CD14-positive monocyte (primary cell): ENCODE results near the gene CCT6A. TPM values are rescaled to one million over a fixed set of nuclear protein-coding genes. Genes with fewer than 3 reads are reported as not detected.

ENCODE experiments used
- DNase-seq, 3 donors: peaks; one replicate each; pipeline ENCODE4 v3.0.0-alpha.2; 2011 to 2022
- H2AFZ ChIP-seq: 2 replicates; pipeline ENCODE4 v1.6.0; 2012; ENCODE audit warnings: mild to moderate bottlenecking, low read depth, low read length, inconsistent platforms; ENCODE audit not compliant: insufficient read depth, poor library complexity, severe bottlenecking
- H3K27ac ChIP-seq, 2 donors: 1 replicate in 1 of 2; 2 replicates in 1 of 2; pipeline ENCODE4 v1.5.1; 2012 to 2013; ENCODE audit warnings: low read length in 2 of 2, control low read depth in 1 of 2, inconsistent platforms in 1 of 2, low read depth in 1 of 2, mild to moderate bottlenecking in 1 of 2
- H3K27me3 ChIP-seq, 2 donors: one replicate each; pipeline versions ENCODE4 v1.6.0 to v1.6.1; 2011 to 2013; ENCODE audit warnings: low read length in 2 of 2; ENCODE audit not compliant: control insufficient read depth in 2 of 2, insufficient read depth in 2 of 2
- H3K36me3 ChIP-seq, 2 donors: replicated peaks in 1 of 2; 1 replicate in 1 of 2; 2 replicates in 1 of 2; pipeline versions ENCODE4 v1.5.1 to v1.6.1; 2012 to 2013; ENCODE audit warnings: low read length in 2 of 2, control low read depth in 1 of 2, inconsistent platforms in 1 of 2, mild to moderate bottlenecking in 1 of 2; ENCODE audit not compliant: insufficient read depth in 2 of 2, control insufficient read depth in 1 of 2
- H3K4me1 ChIP-seq, 2 donors: 1 replicate in 1 of 2; 2 replicates in 1 of 2; pipeline versions ENCODE4 v1.5.1 to v1.6.1; 2012 to 2013; ENCODE audit warnings: low read length in 2 of 2, control low read depth in 1 of 2, inconsistent platforms in 1 of 2, mild to moderate bottlenecking in 1 of 2, moderate library complexity in 1 of 2; ENCODE audit not compliant: insufficient read depth in 2 of 2, control insufficient read depth in 1 of 2
- H3K4me2 ChIP-seq: replicated peaks from 2 replicates; pipeline ENCODE3; 2012; ENCODE audit warnings: low read length, moderate library complexity, mild to moderate bottlenecking; ENCODE audit not compliant: poor library complexity, severe bottlenecking; ENCODE audit errors: extremely low read depth
- H3K4me3 ChIP-seq, 3 experiments: fragments of 200-600 bp in 1 of 3; sonication (generic) in 1 of 3; replicated peaks in 1 of 3; 1 replicate in 2 of 3; 2 replicates in 1 of 3; pipeline ENCODE4 v1.5.1; 2011 to 2013; ENCODE audit warnings: low read length in 3 of 3, mild to moderate bottlenecking in 3 of 3, control low read depth in 2 of 3, low read depth in 2 of 3, inconsistent platforms in 1 of 3, moderate library complexity in 1 of 3
- H3K79me2 ChIP-seq: 2 replicates; pipeline ENCODE4 v1.6.0; 2012; ENCODE audit warnings: mild to moderate bottlenecking, control low read depth, inconsistent platforms, low read length, moderate library complexity; ENCODE audit not compliant: insufficient read depth
- H3K9ac ChIP-seq: 2 replicates; pipeline ENCODE4 v1.6.0; 2017; ENCODE audit warnings: low read length, mild to moderate bottlenecking; ENCODE audit not compliant: insufficient read depth, poor library complexity, severe bottlenecking
- H3K9me3 ChIP-seq, 2 donors: replicated peaks in 1 of 2; 1 replicate in 1 of 2; 2 replicates in 1 of 2; pipeline versions ENCODE4 v1.5.1 to v1.6.1; 2012 to 2013; ENCODE audit warnings: low read length in 2 of 2, control low read depth in 1 of 2; ENCODE audit not compliant: control insufficient read depth in 1 of 2, insufficient read depth in 1 of 2
- H4K20me1 ChIP-seq: 2 replicates; pipeline ENCODE4 v1.6.0; 2012; ENCODE audit warnings: mild to moderate bottlenecking, low read length, control low read depth, moderate library complexity; ENCODE audit not compliant: insufficient read depth
- H3K27ac Mint-ChIP-seq, 7 donors: one replicate each; pipeline ENCODE4 v1.8.0; 2020; ENCODE audit warnings: mild to moderate bottlenecking in 7 of 7, mixed read lengths in 7 of 7, moderate library complexity in 6 of 7, inconsistent platforms in 2 of 7
- H3K27me3 Mint-ChIP-seq, 3 donors: one replicate each; pipeline ENCODE4 v1.8.0; 2021 to 2022; ENCODE audit warnings: low read depth in 3 of 3, mild to moderate bottlenecking in 3 of 3, mixed read lengths in 3 of 3, moderate library complexity in 3 of 3, inconsistent platforms in 1 of 3
- H3K36me3 Mint-ChIP-seq, 2 donors: one replicate each; pipeline ENCODE4 v1.8.0; 2020; ENCODE audit warnings: mixed read lengths in 2 of 2, inconsistent platforms in 1 of 2, mild to moderate bottlenecking in 1 of 2
- H3K4me1 Mint-ChIP-seq: one replicate; pipeline ENCODE4 v1.8.0; 2020; ENCODE audit warnings: mild to moderate bottlenecking, mixed read lengths
- H3K4me3 Mint-ChIP-seq, 2 donors: one replicate each; pipeline ENCODE4 v1.8.0; 2020; ENCODE audit warnings: mild to moderate bottlenecking in 2 of 2, mixed read lengths in 2 of 2, moderate library complexity in 1 of 2
- H3K9me3 Mint-ChIP-seq, 7 donors: one replicate each; pipeline ENCODE4 v1.8.0; 2020 to 2022; ENCODE audit warnings: mixed read lengths in 7 of 7, mild to moderate bottlenecking in 6 of 7, moderate library complexity in 6 of 7, inconsistent platforms in 2 of 7
- WGBS: methylation state at CpG from one replicate; pipeline ENCODE4 v1.1.5; 2013; ENCODE audit warnings: missing lambda C conversion rate; ENCODE audit not compliant: insufficient coverage; 5-methylcytosine and 5-hydroxymethylcytosine counted together
- intact Hi-C, 2 donors: fragments of 100-400 bp; cut with micrococcal nuclease; formaldehyde crosslinking; loops; one replicate each; pipeline versions ENCODE4 v1.15.0 to v1.15.1; 2023
- polyA plus RNA-seq, 3 donors: library from polyadenylated mRNA; depleted of rRNA in 1 of 3; unstranded in 2 of 3; stranded (reverse) in 1 of 3; fragments of 300-500 nt in 2 of 3; fragments of >200 nt in 1 of 3; fragmentation: Illumina TruSeq in 2 of 3; gene quantifications; 1 replicate in 2 of 3; 2 replicates in 1 of 3; pipeline ENCODE4 v1.2.3, GENCODE V29; 2012 to 2021
- TF ChIP-seq, protein P1 (sequence below): fragments of 200-600 bp; IDR thresholded peaks from one replicate; pipeline ENCODE4 v1.8.0; 2022; ENCODE audit warnings: antibody characterized with exemption, mild to moderate bottlenecking

The CCT6A gene
- polyA plus RNA-seq, 3 donors: 62.3 to 81.4 (median 63.3) TPM

DNA sequence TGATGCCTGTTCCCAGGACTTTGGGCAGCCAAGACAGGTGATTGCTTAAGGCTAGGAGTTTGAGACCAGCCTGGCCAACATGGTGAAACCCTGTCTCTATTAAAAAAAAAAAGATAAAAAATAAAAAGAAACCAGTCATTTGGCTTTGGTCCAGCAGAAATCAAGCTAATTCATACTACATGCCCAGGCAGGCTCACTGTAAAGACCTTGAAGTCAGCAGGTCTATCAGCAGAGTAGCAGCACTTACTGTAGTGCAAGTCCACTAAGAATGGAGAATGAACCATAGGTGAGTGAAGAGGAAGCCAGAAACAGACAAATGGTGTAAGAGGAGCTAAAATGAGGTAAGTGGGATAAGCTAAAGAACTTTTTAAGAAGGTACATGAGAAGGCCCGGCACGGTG is 25.0 kb upstream of the CCT6A start:
- H3K4me3 Mint-ChIP-seq: no peak overlapping the region
- TF ChIP-seq, protein P1, sequence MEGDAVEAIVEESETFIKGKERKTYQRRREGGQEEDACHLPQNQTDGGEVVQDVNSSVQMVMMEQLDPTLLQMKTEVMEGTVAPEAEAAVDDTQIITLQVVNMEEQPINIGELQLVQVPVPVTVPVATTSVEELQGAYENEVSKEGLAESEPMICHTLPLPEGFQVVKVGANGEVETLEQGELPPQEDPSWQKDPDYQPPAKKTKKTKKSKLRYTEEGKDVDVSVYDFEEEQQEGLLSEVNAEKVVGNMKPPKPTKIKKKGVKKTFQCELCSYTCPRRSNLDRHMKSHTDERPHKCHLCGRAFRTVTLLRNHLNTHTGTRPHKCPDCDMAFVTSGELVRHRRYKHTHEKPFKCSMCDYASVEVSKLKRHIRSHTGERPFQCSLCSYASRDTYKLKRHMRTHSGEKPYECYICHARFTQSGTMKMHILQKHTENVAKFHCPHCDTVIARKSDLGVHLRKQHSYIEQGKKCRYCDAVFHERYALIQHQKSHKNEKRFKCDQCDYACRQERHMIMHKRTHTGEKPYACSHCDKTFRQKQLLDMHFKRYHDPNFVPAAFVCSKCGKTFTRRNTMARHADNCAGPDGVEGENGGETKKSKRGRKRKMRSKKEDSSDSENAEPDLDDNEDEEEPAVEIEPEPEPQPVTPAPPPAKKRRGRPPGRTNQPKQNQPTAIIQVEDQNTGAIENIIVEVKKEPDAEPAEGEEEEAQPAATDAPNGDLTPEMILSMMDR: no peak
- Histone ChIP-seq H3K9ac (no peak overlapping the region), H3K9me3 (no peaks in the 10 kb centered on the region), H3K4me2 (no peak overlapping the region), H3K4me1 (no peaks in the 10 kb centered on the region), H3K79me2 (no peaks in the 10 kb centered on the region), H3K4me3 (no peak overlapping the region), H2AFZ (no peak overlapping the region), H4K20me1 (no peaks in the 10 kb centered on the region), H3K36me3 (peaks cover 8 to 21% of the 10 kb centered on the region in 2 donors), H3K27me3 (no peaks in the 10 kb centered on the region), H3K27ac (no peak overlapping the region)
- DNase-seq: no peak
- 100% methylated on average over 1 of the region's 2 CpGs for WGBS
- H3K4me1 Mint-ChIP-seq: no peaks in the 10 kb centered on the region
- no peaks in the 10 kb centered on the region for H3K9me3 Mint-ChIP-seq
- peak overlapping the region in 1 of 7 donors; percentile 64 for H3K27ac Mint-ChIP-seq
- H3K27me3 Mint-ChIP-seq: peaks cover 0 to 2% (median 0%) of the 10 kb centered on the region in 3 donors
- peaks cover 23 to 66% of the 10 kb centered on the region in 2 donors for H3K36me3 Mint-ChIP-seq
- intact Hi-C loops: no loop called here

DNA sequence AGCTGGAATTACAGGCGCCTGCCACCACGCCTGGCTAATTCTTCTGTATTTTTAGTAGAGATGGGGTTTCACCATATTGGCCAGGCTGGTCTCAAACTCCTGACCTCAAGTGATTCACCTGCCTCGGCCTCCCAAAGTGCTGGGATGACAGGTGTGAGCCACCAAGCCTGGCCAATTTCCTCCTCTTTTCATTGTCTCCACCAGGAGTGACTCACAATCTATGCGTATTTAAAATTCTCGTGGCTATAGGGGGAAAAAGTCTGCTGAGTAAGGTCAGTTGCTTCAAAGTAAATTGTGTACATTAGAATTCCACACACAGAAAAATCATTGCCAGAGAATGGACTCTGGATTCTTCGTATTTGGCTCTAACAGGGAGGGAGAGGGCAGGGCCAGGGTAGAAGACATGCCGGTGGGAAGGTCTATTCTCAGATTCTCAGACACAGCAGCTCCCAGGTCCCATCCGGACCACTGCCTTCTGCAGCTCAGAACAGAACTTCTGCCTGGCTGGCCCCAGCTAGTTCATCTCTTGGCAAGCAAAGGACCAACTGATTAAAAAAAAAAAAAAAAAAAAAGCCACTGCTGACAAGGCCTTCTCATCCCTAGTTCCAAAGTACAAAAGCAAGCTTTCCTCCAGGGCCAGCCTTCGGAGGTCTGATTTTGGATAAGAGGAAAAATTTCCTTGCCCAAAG is 22.5 kb upstream of the CCT6A start:
- H3K27ac ChIP-seq: no peak overlapping the region
- no peaks in the 10 kb centered on the region for H3K9me3 Mint-ChIP-seq

More for the DNA sequence above, 22.5 kb upstream of the CCT6A start:
- Histone ChIP-seq H3K27me3 (no peaks in the 10 kb centered on the region), H3K4me1 (peaks cover 0 to 3% of the 10 kb centered on the region in 2 donors), H3K4me3 (no peak overlapping the region), H4K20me1 (no peaks in the 10 kb centered on the region), H3K36me3 (peaks cover 8 to 21% of the 10 kb centered on the region in 2 donors), H2AFZ (no peak overlapping the region), H3K4me2 (no peak overlapping the region), H3K79me2 (no peaks in the 10 kb centered on the region), H3K9me3 (no peaks in the 10 kb centered on the region), H3K9ac (no peak overlapping the region)
- DNase-seq: no peak
- Mint-ChIP-seq H3K4me1 (peaks cover 14% of the 10 kb centered on the region), H3K4me3 (no peak overlapping the region), H3K36me3 (peaks cover 21 to 53% of the 10 kb centered on the region in 2 donors), H3K27ac (no peak overlapping the region), H3K27me3 (peaks cover 0 to 2% (median 0%) of the 10 kb centered on the region in 3 donors)
- TF ChIP-seq, protein P1: no peak
- WGBS: 93% methylated on average over 2 of the region's 9 CpGs
- intact Hi-C loops: no loop called here
